SHP77 treated with DMSO at 0.1 percent for 48 hours (cell line): Measurements from ENCODE around the gene FOXL2.
A peak's percentile ranks its signal among the peaks of the same experiment; 100 is the strongest.
"Not testable (repeated sequence)": the region's sequence is repeated elsewhere in the genome, so short reads cannot be mapped to it uniquely, and the experiment has no call there.

Experiments
- DNase-seq: peaks from one replicate; lab custom pipeline; 2025; lab: John Stamatoyannopoulos, UW

FOXL2 gene

DNA sequence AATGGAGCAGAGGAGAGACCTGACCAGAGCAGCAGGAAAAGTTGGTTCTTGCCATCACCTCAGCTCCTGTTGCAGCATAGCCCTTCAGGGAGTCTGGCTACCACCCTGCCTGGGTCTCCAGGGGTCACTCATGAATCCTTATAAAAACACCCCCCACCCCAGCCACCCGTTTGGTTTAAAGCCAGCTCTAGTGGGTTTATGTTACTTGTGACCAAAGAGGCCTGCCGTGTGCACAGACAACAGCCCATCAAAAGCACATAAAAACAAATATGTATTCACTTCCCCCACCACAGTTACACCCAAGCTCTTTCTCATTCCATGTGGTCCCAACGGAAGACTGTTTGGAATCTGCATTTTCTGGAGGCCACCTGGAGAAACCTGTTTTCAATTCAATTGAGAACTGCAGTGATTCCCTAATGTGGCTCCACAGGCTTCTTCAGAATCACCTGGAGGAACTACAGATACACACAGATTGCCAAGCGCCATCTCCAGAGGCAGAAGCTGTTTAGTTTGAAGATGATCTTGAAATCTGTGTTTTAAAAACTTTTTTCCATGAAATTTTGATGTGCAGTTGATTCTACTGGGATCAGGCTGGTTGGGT is 13.8 kb downstream of the FOXL2 start:
- DNase-seq, result no peak

DNA sequence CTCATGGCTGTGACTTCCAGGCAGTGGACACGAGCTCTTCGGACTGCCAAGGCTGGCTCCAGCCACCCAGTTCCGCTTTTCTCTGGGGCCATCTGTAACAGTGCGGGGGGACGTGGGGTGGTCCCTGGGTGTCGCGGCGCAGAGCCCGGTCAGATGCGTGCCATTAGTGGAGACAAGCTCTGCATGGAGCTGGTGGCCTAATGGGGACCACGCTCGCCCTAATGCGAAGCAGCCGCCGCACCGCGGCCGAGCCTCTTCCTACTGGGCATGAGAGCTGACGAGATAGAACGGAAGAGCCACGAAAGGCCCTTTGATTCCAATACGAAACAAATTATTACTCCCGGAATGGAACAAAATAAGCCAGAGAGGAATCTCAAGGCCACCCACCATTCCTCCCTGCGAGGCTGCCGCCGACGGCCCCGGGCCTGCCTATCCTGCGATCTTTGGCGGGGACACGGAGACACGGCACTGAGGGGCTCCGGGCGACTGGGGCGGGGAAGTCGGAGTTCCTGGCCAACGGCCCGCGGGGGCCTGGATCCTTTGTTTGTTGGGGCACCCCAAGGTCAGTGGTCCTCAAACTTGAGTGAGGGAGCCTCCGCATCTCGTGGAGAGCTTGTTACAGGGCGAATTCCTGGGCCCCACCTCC is 18.1 kb downstream of the FOXL2 start:
- DNase-seq, result no peak

DNA sequence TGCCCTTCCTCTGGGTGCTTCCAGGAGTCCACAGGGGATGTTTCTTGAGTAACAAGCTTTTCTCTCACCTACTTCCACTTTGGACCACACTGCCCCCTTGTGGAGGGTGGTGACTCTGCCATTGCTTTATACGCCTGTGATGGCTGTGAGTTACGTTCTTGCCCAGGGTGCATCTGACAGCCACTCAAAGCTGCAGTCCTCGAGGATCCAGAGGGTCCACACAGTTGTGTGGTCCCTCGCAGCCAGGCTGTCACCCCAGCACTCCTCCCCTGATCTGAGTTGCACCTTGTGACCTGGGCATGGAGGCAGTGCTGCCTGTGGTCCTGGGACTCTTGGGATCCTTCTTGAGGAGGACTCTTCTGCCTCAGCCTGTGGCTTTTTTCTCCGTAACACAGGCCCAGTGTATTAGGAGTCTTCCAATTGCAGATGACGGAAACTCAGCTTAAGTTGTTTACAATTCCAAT is 23.4 kb downstream of the FOXL2 start:
- peak; percentile 35 for DNase-seq

DNA sequence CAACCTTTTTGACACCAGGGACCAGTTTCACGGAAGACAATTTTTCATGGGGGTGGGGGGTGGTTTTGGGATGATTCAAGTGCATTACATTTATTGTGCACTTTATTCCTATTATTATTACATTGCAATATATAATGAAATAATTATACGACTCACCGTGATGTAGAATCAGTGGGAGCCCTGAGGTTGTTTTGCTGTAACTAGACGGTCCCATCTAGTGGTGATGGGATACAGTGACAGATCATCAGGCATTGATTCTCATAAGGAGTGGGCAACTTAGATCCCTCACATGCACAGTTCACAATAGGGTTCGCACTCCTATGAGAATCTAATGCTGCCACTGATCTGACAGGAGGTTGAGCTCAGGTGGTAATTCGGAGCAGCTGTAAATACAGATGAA is 24.5 kb downstream of the FOXL2 start:
- DNase-seq, result not testable (repeated sequence)

DNA sequence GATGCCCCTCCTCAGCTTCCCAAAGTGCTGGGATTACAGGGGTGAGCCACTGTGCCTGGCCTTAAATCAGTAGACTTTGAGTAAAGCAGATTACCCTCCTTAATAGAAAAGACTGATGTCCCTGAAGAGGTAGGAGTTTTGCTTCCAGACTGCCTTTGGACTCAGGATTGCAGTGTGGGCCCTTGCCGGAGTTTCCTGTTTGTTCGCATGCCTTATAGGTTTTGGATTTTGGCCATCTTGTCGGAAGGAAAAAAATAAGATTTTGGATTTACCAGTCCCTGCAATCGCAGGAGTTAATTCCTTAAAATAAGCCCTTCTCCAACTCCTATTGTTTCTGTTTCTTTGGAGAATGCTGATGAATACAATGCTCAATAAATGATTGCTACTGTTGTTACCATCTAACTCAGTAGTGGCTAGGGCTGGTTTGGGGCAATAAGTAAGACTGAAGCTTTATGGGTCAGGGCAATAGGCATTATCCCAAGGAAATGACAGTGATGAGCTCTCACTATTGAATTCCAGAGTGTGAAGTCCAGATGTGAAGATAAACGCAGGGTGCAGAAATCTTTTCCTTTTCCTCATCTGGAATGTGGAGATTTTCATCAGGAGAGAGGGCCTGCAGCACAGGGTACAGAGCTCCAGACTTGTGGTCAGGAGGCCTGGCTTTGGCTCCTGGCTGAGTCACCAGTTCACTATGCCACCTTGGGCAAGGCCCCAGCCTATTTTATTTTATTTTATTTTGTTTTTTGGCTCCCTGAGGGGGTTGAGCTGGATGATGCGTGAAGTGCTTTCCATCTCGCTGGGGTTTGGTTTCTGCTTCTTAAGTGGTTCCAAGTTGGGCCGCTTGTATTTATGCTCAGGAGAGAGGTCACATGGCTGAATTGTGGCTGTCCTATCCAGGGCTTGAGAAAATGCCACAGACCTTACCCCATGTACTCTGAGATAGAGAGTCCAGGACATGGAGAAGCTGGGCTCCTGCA is 25.3 kb downstream of the FOXL2 start:
- no peak for DNase-seq

DNA sequence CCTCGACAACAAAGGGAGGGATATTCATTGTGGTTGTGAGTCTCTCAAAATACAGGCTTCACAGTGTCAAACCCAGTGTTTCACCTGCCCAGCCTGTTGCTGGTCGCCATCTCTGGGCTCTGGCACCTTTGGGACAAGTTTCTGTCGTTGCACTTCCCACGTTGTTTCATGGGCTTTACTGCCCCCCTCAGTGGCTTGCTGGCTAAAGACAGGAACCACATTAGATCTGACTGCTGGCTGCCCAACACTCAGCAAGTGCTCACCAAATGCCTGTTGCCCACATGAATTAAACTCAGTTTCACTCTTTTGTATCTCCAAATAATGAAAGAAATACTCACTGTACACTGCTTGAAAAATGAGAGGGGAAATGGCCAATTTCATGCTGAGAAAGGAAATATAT is 27.6 kb downstream of the FOXL2 start:
- DNase-seq, result no peak

DNA sequence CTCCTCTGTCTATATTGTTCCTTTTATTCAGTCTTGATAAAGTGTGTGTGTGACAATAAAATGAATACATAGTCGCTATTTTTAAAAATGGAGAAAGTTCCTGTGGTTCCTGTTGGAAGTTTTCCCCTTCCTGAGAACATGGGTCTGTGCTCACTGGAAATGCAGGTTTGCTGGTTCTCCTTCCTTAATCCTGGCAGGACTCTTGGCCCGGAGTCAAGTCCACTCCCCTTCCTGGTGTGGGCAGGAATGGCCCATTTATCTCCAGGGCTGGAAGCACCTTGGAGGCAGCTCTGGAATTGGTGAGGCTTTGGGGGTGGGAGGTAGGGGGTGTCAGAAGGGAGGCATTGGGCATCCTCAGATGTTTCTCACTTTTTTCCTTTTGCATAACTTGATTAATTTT is 30.1 kb downstream of the FOXL2 start:
- no peak for DNase-seq

DNA sequence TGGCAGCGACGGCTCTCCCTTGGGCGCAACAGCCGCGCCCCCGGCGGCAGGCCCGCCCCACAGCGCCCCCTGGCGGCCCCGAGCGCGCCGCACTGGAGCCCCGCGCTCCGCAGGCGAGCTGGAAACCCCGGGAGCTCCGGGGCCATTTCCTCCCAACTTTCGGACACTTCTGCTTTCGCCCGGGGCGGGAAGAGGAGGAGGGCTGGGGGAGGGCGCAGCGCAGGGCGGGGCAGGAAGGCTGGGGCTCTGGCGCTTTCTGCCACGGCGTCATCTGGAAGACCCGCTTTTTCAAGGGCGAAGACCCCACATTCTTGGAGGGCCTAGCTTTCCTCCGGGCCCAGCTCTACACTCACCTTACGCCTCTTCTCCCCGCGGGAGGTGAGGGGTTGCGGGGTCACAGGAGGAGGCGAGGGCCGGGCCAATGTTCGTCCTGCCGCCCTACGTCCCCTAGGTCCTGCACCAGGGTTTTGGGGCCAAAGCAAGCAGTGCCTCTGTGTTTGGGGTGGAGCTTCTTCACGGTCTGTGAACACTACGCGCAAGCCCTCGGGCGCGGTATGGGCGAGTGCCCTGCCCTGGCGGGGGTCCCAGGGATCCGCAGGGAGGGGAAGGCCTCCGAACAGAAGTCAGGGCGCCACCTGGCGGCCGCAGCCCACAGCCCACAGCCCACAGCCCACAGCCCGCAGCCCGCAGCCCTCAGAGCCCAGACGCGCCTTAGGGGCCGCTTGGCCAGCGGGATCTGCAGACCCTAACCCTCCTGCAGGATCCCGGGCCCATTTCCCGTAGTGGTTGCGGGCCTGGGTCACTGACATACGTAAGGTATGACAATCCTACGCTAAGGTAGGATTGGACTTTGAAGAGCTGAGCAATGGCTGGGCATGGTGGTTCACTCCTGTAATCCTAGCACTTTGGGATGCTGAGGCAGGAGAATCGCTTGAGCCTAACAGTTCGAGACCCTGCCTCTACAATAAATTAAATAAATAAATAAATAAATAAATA is 31.1 kb downstream of the FOXL2 start:
- peak; percentile 41 for DNase-seq

DNA sequence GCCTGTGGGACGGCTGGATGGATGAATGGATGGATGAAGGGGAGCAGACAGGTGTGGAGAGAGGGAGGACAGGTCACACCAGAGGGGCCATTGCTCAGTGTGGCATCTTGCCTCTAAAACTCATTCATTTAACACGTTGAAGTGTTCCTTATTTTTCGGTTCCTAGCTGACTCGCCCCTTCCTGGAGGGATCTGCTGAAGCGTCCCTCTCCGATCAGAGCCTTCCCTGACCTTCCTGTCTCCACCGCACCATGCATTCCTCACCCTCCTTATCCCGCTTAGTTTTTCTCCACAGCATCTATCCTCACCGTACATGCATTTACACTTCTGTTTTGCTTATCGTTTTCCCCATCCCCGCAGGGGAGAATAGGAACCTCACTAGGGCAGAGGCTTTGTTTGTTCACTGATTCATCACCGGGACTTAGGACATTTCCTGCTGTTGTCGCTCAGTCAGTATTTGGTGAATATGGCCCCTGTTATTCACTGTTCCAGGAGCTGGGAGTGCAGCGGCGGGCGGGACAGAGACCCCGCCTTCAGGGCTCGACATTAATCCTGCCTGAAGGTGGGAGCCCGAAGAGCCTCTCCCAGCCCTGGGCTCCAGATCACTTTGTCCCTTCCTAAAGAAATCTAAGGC is 32.0 kb downstream of the FOXL2 start:
- peak; percentile 9 for DNase-seq

DNA sequence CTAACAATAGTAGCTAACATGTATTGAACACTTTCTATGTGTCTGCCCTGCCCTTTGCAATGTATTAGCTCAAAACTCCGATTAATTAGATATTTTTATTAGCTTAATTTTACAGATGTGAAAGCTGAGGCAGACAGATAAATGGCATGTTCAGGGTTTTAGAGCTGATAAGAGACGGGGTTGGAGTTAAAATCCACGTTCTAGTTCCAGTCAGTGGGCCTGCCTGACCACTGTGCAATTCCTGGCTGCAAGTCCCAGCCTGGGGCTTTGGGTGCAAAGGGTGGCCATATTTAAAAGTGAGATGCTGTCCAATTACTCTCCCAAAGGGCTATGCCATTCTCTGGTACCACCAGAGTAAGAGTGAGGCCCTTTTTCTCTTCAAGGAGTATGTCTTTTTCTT is 33.2 kb downstream of the FOXL2 start:
- DNase-seq, result no peak

DNA sequence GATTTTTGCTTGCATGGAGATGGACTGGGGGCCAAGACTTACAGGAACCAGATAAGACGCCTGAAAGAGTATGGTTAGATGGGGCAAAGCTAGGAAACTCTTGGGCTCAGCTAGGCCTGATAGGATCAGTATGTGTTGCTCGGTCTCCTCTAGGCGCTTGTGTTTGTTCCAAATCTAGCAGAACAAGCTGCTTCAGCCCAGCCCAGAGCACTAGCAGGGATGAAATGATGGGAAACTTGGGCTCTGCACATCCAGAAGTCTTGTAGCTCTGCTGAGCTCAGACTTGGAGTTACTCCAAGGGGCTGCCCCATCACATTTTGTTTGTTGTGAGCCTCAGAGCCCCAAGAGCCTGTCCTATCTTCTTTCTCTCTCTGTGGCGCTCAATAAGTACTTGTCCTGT is 34.7 kb downstream of the FOXL2 start:
- DNase-seq, result no peak

DNA sequence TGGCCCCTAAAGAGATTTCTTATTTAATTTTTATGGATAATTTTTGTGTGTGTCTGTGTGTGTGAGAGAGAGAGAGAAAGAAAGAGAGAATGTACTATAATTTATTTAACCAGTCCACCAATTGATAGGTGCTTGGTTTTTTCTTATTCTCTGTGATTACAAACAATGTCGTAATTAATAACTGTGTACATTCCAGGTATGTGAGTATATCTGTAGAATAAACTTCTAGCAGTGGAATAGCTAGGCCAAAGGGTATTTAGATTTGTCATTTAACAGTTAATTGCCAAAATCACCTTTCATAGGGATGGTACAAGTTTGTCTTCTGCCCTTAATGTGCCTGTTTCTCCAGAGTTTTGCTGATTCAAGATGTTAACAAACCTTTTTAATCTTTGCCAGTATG is 35.3 kb downstream of the FOXL2 start:
- no peak for DNase-seq

DNA sequence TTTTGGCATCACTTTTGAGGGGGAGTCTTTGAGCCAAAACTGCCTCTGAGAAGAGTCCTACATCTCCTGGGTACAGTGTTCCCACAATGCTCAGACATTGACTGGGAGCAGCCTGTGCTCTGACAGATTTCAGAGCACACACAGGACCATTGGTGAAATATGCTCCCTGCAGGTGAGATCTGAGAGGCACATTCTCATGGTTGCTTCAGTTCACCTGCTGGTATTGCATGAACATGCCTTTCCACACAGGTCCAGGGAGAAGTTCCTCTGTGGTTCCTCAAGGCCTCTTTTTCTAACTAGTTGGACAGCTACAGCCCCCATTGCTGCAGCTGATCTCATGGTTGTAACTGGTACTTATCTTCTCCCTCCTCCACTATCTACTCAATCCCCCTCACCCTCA is 37.0 kb downstream of the FOXL2 start:
- DNase-seq, result no peak

DNA sequence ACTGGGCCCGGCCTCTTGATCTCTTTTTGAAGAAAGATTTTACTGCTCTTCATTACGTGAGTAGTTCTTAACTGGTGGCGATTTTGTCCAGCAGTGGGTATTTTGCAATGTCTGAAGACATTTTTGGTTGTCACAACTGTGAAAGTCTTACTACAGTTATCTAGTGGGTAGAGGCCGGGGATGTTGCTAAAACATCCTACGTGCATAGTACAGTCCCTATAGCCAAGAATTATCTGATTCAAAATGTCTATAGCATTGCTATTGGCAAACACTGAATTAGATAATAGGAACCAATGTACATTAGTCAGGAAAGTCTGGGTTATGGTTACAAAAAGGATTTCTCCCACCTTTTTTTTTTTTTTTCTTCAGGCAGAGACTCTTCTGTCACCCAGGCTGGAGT is 38.1 kb downstream of the FOXL2 start:
- no peak for DNase-seq

DNA sequence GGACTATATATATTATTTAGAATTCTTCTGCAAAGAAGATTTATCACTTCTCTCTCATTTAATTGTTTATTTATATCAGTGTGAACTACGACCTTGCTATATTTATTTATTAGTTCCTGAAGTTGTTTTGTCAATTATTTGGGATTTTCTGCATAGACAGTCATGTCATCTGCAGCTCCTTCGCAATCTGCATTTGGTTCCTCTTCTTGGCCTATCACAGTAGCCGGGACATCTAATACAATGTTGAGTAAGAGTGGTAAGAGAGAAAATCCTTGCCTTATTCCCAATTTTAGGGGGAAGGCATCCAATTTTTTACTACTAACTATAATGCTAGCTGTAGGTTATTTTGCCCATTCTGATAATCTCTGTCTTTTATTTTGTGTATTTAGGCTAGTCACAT is 39.4 kb downstream of the FOXL2 start:
- no peak for DNase-seq

DNA sequence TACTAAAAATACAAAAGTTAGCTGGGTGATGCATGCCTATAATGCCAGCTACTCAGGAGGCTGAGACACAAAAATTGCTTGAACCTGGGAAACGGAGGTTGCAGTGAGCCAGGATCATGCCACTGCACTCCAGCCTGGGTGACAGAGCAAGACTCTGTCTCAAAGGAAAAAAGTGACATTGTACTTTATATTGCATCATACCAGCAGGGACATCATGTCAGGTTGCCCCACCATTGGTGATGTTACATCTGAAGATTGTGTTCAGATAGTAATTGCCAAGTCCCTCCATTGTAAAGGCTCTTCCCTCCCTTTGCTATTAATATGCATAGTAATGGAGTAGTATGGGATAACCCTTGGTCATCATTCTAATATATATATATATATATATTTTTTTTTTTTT is 44.8 kb downstream of the FOXL2 start:
- DNase-seq, result no peak

DNA sequence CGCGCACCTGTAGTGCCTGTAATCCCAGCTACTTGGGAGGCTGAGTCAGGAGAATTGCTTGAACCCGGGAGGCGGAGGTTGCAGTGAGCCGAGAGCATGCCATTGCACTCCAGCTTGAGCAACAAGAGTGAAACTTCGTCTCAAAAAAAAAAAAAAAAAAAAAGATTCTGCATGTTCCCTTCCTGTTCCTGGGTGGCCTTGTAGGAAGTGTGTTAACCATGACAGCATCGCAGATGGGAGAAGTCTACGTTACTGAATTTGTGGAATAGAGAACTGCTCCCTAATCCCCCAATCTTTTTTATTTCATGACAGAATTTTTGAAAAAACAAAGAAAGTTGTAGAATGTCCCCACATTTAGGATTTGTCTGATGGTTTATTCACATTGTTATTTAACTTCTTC is 45.4 kb downstream of the FOXL2 start:
- no peak for DNase-seq

DNA sequence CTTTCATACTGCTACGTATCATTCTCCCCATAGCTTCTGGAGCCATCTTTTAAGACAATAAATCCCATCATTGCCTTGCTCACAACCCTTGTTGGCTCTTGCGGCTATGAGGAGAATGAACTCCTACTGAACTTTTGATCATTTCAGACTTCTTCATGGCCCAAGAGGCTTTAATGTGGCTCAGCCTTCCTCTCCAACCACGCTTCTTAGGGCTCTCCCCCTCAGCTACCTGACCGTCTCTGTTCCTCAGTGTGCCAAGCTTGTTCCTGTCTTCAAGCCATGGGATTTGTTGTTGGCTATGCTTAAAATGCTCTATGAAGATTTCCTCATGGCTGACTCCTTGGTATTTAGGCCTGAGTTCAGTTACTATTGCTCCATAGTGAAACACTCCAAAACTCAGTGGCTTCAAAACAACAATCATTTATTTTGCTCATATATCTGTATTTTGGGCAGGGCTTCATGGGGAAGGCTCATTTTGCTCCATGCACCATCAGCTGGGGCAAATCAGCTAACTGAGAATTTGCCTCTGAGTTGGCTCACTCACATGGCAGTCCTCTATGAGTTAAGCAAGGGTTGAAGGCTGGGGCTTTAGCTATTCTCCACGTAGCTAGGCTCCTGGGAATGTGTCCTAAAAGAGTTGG is 47.5 kb downstream of the FOXL2 start:
- DNase-seq, result no peak

DNA sequence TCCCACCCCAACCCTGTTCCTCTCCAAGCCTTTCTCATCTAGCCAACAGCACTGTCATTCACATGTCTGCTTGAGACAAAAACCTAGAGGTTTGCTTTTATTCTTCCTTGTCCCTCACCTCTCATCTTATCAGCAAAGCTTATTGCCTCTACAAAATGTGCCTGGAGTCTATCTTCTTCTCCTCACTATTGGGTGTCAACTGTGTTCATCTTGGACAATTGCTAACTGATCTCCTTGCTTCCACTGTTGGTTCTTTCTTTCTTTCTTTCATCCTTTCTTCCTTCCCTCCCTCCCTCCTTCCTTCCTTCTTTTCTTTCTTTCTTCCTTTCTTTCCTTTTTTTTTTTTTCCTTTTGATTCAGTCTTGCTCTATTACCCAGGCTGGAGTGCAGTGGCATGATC is 48.2 kb downstream of the FOXL2 start:
- DNase-seq, result no peak

DNA sequence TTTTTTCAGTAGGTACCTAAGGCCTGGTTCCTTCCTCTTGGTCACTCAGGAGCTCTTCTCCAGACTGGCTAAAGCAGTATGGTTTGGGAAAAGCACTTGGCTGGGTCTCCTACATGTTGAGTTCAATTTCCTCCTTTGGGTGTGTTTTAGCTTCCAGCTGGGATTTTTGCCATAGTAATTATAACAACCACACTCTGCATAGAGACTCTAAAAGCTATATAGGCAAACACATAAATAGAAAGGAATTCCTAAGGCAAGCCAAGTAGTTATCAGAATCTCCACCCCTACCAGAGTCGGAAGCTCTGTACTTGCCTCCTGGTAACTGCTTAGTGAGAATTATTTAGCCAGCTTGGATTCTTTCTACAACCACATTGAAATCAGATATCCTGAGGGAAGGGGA is 48.6 kb downstream of the FOXL2 start:
- DNase-seq, result no peak
